OCI-LY7 (cell line): Measurements from ENCODE around the gene OSER1. TPM values are rescaled to one million over a fixed set of nuclear protein-coding genes. Genes with fewer than 3 reads are reported as not detected.

Source experiments
- BruUV-seq: library from RNA; stranded (reverse); fragments of 400-500 nt; replicated peaks from 2 replicates; lab custom pipeline; 2021; lab: Mats Ljungman, UMichigan
- CTCF ChIA-PET: fragments of 300-600 bp; sonication (Branson Sonifier 250); formaldehyde crosslinking; loops from one replicate; lab custom pipeline; 2022; ENCODE audit warnings: antibody characterized with exemption; ENCODE audit not compliant: unreplicated experiment; lab: Charles Lee
- POLR2A ChIA-PET: fragments of 300-600 bp; sonication (Branson Sonifier 250); formaldehyde crosslinking; loops from one replicate; lab custom pipeline; 2022; ENCODE audit warnings: antibody characterized with exemption; lab: Charles Lee
- DNase-seq: peaks from one replicate; pipeline ENCODE4 v3.0.0-alpha.2; 2015; ENCODE audit warnings: low spot score
- H2AFZ ChIP-seq: fragments of 200-600 bp; sonication (generic), shearing (Covaris generic); 2 replicates; pipeline ENCODE4 v1.6.1; 2014; ENCODE audit warnings: mild to moderate bottlenecking, antibody characterized with exemption, low read length, moderate library complexity
- H3K27ac ChIP-seq: fragments of 200-600 bp; sonication (generic); 2 replicates; pipeline ENCODE4 v1.5.1; 2014; ENCODE audit warnings: mixed run types, low read depth, mild to moderate bottlenecking, moderate library complexity, low read length, inconsistent platforms; ENCODE audit not compliant: poor library complexity, severe bottlenecking
- H3K36me3 ChIP-seq: fragments of 200-600 bp; sonication (generic); 2 replicates; pipeline ENCODE4 v1.6.1; 2014; ENCODE audit warnings: mild to moderate bottlenecking, antibody characterized with exemption, low read length, moderate library complexity, mixed read lengths; ENCODE audit not compliant: insufficient read depth
- H3K4me1 ChIP-seq: fragments of 200-600 bp; sonication (generic); 2 replicates; pipeline ENCODE4 v1.5.1; 2014; ENCODE audit warnings: mild to moderate bottlenecking, low read length; ENCODE audit not compliant: insufficient read depth, poor library complexity, severe bottlenecking
- H3K4me2 ChIP-seq: fragments of 200-600 bp; sonication (generic); 2 replicates; pipeline ENCODE4 v1.6.1; 2014; ENCODE audit warnings: mild to moderate bottlenecking, low read length
- H3K4me3 ChIP-seq: fragments of 200-600 bp; sonication (generic); 2 replicates; pipeline ENCODE4 v1.5.1; 2014; ENCODE audit warnings: mild to moderate bottlenecking, low read depth, low read length; ENCODE audit not compliant: poor library complexity, severe bottlenecking
- H3K79me2 ChIP-seq: fragments of 200-600 bp; sonication (generic); 2 replicates; pipeline ENCODE4 v1.6.1; 2016; ENCODE audit warnings: low read depth, mild to moderate bottlenecking, low read length, moderate library complexity, mixed read lengths; ENCODE audit not compliant: insufficient read depth
- H3K9me2 ChIP-seq: fragments of 200-600 bp; sonication (generic); 2 replicates; pipeline ENCODE4 v1.6.1; 2016; ENCODE audit warnings: mild to moderate bottlenecking, low read length, mixed read lengths; ENCODE audit not compliant: insufficient read depth
- H3K9me3 ChIP-seq: fragments of 200-600 bp; sonication (generic); 2 replicates; pipeline ENCODE4 v1.6.1; 2014; ENCODE audit warnings: mild to moderate bottlenecking, mixed run types, low read length, mixed read lengths
- H4K20me1 ChIP-seq: fragments of 200-600 bp; sonication (generic); 2 replicates; pipeline ENCODE4 v1.6.1; 2014; ENCODE audit warnings: mild to moderate bottlenecking, antibody characterized with exemption, low read length, moderate library complexity, mixed read lengths; ENCODE audit not compliant: insufficient read depth
- EZH2phosphoT487 ChIP-seq: fragments of 200-600 bp; sonication (generic); IDR thresholded peaks from 2 replicates; pipeline ENCODE4 v1.6.1; 2018; ENCODE audit warnings: low read depth, borderline replicate concordance, mild to moderate bottlenecking, mixed run types, antibody characterized with exemption, low read length, moderate library complexity, mixed read lengths
- intact Hi-C: fragments of 100-400 bp; cut with micrococcal nuclease; formaldehyde crosslinking; loops from one replicate; pipeline ENCODE4 v1.10.0; 2022; ENCODE audit not compliant: unreplicated experiment
- total RNA-seq, 2 experiments: library from RNA; depleted of rRNA in 1 of 2; stranded (reverse); fragments of >200 nt in 1 of 2; shearing (Covaris generic) in 1 of 2; gene quantifications; 2 replicates each; pipeline ENCODE4 v1.2.3, GENCODE V29; 2014 to 2022
- TF ChIP-seq, protein P1 (sequence below): fragments of 200-600 bp; sonication (generic); conservative IDR thresholded peaks from 2 replicates; pipeline ENCODE4 v1.5.1; 2014; ENCODE audit warnings: mild to moderate bottlenecking, antibody characterized with exemption, low read length, moderate library complexity, mixed read lengths

OSER1 gene
- total RNA-seq, 2 experiments from 2014 or later, result 28.1 to 31.9 TPM

- no peaks in the 10 kb centered on the region for H3K9me3 ChIP-seq
- POLR2A ChIA-PET, result interaction anchor here (0.6 to 0.7 kb wide), 5 partner anchors 67 to 537 kb away, joined by 3 to 4 read pairs (median 3); no protein-coding TSS in a partner anchor
- no TSS peak for BruUV-seq
These were observed 2.4 kb downstream of the OSER1 start for GRCh38 chr20:44208165-44208564.

DNA sequence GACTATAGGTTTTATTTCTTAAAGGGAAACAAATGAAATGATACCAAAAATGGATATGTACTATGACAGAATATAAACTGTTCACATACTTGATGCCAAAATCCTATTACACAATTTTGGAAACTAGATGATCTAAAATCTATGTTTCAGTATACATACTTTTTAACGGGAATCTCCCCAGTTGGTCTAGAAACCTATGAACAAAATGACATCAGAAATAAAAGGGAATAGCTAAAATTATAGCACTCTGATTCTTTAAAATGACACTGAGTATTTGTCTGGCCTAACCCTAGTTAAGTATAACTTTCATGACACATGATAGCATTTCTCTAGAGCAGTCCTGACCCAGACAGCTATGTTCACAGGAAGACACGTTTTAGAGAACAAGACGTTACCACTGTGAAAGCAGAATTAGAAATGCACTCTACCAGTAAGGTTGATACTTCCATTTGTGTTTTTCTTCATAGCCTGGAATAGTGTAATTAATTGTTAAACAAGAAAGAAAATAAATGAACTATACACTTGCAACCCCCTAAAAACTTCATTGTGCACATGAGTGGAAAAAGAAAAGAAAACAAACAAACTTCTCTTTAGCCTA lies 3.3 kb downstream of the OSER1 start:
- POLR2A ChIA-PET, result interaction anchor here (0.5 kb wide), 1 partner anchor 596 kb away, joined by 3 read pairs; no protein-coding TSS in a partner anchor
- DNase-seq, result no peak
- CTCF ChIA-PET, result no interaction called here
- BruUV-seq, result no TSS peak
- H4K20me1 ChIP-seq, result peaks cover 30% of the 10 kb centered on the region; the same call in 1 of the 2 replicates
- H3K4me3 ChIP-seq, result peak overlapping the region; percentile 90
- peak overlapping the region; percentile 42 for H3K27ac ChIP-seq
- H3K9me3 ChIP-seq, result no peaks in the 10 kb centered on the region
- peak overlapping the region; percentile 91 for H3K4me2 ChIP-seq
- H3K36me3 ChIP-seq, result peaks cover 43% of the 10 kb centered on the region
- TF ChIP-seq, protein P1, sequence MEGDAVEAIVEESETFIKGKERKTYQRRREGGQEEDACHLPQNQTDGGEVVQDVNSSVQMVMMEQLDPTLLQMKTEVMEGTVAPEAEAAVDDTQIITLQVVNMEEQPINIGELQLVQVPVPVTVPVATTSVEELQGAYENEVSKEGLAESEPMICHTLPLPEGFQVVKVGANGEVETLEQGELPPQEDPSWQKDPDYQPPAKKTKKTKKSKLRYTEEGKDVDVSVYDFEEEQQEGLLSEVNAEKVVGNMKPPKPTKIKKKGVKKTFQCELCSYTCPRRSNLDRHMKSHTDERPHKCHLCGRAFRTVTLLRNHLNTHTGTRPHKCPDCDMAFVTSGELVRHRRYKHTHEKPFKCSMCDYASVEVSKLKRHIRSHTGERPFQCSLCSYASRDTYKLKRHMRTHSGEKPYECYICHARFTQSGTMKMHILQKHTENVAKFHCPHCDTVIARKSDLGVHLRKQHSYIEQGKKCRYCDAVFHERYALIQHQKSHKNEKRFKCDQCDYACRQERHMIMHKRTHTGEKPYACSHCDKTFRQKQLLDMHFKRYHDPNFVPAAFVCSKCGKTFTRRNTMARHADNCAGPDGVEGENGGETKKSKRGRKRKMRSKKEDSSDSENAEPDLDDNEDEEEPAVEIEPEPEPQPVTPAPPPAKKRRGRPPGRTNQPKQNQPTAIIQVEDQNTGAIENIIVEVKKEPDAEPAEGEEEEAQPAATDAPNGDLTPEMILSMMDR, result no peak
- no peak for TF ChIP-seq EZH2phosphoT487
- no peaks in the 10 kb centered on the region for H3K9me2 ChIP-seq
- intact Hi-C loops, result no loop called here
- peaks cover 24% of the 10 kb centered on the region for H3K4me1 ChIP-seq
- no peak overlapping the region for H2AFZ ChIP-seq
- H3K79me2 ChIP-seq, result peaks cover 76% of the 10 kb centered on the region

More at GRCh38 chr20:44208165-44208564, 2.4 kb downstream of the OSER1 start:
- no peaks in the 10 kb centered on the region for H3K9me2 ChIP-seq
- DNase-seq, result peak; percentile 46
- H3K4me2 ChIP-seq, result peak overlapping the region; percentile 91
- H3K27ac ChIP-seq, result peak overlapping the region; percentile 42
- peaks cover 66% of the 10 kb centered on the region for H3K79me2 ChIP-seq
- intact Hi-C loops, result no loop called here
- peak overlapping the region; percentile 90 for H3K4me3 ChIP-seq
- TF ChIP-seq, protein P1, result no peak
- no peak for TF ChIP-seq EZH2phosphoT487
- H4K20me1 ChIP-seq, result peaks cover 30% of the 10 kb centered on the region; the same call in 1 of the 2 replicates
- peaks cover 24% of the 10 kb centered on the region for H3K4me1 ChIP-seq
- peaks cover 33% of the 10 kb centered on the region for H3K36me3 ChIP-seq
- CTCF ChIA-PET, result no interaction called here
- no peak overlapping the region for H2AFZ ChIP-seq

GRCh38 chr20:44206132-44206531 lies 4.4 kb downstream of the OSER1 start:
- Histone ChIP-seq H3K79me2 (peaks cover 77% of the 10 kb centered on the region), H3K4me3 (no peak overlapping the region), H3K9me3 (no peaks in the 10 kb centered on the region), H3K27ac (no peak overlapping the region), H3K4me1 (peaks cover 16% of the 10 kb centered on the region), H3K9me2 (no peaks in the 10 kb centered on the region), H3K4me2 (no peak overlapping the region), H4K20me1 (peaks cover 30% of the 10 kb centered on the region; the same call in 1 of the 2 replicates), H2AFZ (no peak overlapping the region), H3K36me3 (peaks cover 53% of the 10 kb centered on the region)
- no TSS peak for BruUV-seq
- CTCF ChIA-PET, result no interaction called here
- TF ChIP-seq, protein P1, result no peak
- TF ChIP-seq EZH2phosphoT487, result no peak
- POLR2A ChIA-PET, result interaction anchor here (0.6 kb wide), 1 partner anchor 256 kb away, joined by 6 read pairs; no protein-coding TSS in a partner anchor
- no peak for DNase-seq
- intact Hi-C loops, result no loop called here
